NCI-H1694 treated with DMSO at 0.1 percent for 48 hours (cell line): ENCODE measurements around the gene NAP1L4.
A peak's percentile ranks its signal among the peaks of the same experiment; 100 is the strongest.

Source experiments
- DNase-seq: peaks from one replicate; lab custom pipeline; 2025; lab: John Stamatoyannopoulos, UW

Gene NAP1L4, protein sequence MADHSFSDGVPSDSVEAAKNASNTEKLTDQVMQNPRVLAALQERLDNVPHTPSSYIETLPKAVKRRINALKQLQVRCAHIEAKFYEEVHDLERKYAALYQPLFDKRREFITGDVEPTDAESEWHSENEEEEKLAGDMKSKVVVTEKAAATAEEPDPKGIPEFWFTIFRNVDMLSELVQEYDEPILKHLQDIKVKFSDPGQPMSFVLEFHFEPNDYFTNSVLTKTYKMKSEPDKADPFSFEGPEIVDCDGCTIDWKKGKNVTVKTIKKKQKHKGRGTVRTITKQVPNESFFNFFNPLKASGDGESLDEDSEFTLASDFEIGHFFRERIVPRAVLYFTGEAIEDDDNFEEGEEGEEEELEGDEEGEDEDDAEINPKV

GRCh38 chr11:2992234-2992996, at the start of gene NAP1L4:
Gene NAP1L4, minus strand, starts transcription at chr11:2992329. Its CDS starts 13,109 bp downstream, at chr11:2979220.
- DNase-seq = peak; percentile 85

GRCh38 chr11:3040881-3041280, 48.8 kb upstream of the NAP1L4 start:
- DNase-seq = no peak

- no peak for DNase-seq
Observed at GRCh38 chr11:3037945-3038271, 45.8 kb upstream of the NAP1L4 start.

DNA sequence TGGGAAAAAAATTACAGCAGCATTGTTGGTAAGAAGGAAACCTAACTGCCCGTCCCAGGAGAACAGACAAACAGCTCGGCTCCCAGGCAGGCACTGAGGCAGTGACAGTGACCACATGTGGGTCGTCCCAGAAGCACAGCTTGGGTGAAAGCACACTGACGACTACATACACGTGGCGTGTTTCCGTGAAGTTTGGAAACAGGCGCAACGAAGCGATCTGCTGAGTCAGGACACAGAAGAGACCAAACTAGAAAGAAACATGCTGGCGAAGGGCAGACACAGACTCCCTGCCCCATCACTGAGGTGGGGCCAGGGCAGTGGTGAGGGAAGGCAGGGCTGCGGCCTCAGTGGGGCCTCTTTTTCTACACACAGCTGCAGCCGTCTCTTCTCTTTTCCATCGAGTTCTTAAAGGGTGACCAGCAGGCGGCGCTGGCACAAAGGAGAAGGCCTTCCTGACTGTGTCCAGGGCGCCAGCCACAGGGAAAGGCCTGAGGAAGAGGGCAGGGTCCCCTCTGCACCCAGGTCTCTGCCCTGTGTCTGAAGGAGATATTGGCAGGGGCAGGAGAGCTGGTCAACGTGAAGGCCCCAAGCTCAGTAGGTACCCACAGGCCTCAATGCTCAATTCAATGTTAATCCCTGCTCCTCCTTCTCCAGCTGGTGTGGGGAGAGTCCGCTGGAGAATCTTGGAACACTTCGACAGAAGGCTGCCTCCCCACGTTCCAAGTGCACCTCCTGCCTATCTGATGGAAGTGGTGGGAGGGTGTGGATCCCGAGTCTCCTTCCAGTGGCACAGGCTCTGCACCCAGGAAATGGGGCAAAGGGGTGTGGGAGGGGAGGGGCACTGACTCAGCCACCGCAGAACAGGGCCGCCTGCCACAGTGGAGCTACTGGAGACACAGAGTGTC, 45.2 kb upstream of the NAP1L4 start:
- peak; percentile 31 for DNase-seq

DNA sequence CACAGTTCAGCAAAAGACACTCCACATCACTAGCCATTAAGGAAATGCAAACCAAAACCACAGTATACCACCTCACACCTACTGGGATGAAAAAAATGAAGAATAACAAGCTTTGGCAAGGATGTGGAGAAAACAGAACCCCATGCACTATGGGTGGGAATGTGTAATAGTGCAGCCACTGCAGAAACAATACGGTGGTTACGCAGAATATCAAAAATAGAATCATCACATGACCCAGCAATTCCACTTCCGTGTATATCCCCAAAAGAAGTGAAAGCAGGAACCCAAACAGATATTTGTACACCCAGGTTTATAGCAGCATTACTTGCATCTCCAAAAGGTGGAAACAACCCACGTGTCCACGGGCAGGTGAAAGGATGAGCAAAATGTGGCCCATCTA, 44.3 kb upstream of the NAP1L4 start:
- DNase-seq = no peak

DNA sequence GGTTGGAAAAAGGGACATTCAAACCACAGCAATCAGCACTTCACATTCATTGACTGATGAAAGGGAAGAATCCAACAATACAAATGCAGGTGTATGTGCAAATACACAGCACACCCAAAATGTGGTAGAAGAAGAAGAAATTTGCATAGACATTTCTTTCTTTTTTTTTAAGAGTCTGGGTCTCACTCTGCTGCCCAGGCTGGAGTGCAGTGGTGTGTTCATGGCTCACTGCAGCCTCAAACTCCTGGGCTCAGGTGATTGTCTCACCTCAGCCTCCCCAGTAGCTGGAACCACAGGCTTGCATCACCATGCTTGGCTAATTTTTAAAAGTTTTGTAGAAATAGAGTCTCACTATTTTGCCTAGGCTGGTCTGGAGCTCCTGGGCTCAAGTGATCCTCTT, 43.2 kb upstream of the NAP1L4 start:
- DNase-seq = no peak

- DNase-seq = peak; percentile 31
Observed at GRCh38 chr11:3030289-3031070, 38.4 kb upstream of the NAP1L4 start.

- no peak for DNase-seq
Observed at GRCh38 chr11:3028813-3029212, 36.7 kb upstream of the NAP1L4 start.

- no peak for DNase-seq
Observed at GRCh38 chr11:3026803-3027202, 34.7 kb upstream of the NAP1L4 start.

DNA sequence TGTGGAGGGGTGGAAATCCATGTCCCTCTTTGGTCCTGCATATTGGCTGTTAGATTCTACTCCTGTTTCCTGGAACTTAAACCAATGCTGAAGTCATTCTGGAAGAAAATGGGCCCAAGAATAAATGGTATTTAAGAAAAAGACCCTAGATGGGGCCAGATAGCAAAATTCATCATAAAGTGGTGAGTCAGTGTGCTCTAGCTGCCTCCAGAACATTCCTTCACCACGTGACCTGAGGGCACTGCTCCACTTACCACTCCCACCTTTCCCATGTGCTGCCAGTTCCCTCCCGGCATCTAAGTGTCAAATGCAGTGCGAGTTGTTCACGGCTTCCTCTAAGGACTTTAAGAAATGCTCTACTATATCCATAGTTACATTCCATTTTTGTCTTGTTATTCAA, 30.9 kb upstream of the NAP1L4 start:
- DNase-seq = no peak

DNA sequence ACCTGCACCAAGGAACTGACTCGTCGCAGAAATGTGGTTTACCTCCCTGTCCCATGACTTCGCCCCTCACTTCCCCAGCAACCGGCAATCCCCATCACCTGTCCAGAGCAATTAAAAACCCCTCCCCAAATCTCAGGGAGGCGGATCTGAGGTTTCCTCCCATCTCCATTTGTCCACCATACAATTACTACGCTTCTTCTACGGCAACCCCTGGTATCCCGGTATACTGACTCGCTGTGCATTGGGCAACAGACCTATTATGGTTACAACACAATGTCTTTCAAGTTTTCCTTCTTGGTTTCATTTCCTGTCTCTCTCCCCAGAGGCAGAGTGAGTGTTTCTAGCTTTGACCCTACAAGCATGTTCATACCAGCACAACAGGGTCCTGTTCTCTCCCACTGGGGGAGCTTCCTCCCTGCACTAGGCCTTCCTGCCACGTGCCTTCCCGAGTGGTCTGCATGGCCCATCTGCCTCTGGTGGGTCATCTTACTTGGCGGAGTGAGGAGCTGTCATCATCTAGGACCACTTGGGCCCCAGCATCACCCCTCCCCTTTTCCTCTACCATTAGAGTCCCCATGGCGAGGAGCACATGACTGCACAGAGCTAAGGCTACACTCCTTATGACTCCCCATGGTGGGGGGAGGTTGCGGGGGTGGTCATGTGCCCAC, 30.3 kb upstream of the NAP1L4 start:
- no peak for DNase-seq

DNA sequence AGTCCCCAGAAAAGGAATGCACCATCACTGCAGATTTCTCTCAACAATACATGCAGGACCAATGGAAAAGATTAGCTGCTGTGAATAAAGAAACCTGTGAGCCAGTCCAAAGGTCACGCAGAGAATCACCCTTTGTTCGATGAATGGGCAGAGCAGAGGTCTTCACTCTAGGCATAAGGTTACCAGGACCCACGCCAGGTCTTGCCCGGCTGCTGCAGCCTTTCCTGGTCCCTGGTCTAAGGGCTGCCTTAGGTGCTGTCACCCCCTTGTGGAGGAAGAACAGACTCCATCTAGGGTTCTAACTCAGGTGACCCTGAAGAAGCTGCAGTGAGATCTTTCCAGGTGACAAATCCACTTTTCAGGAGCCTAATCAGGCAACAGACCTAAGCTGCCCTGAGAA, 29.0 kb upstream of the NAP1L4 start:
- peak; percentile 16 for DNase-seq

- DNase-seq = no peak
Observed at GRCh38 chr11:3020011-3020410, 27.9 kb upstream of the NAP1L4 start.

- no peak for DNase-seq
Observed at GRCh38 chr11:3018596-3018995, 26.5 kb upstream of the NAP1L4 start.

- no peak for DNase-seq
Observed at GRCh38 chr11:3016861-3017260, 24.7 kb upstream of the NAP1L4 start.

DNA sequence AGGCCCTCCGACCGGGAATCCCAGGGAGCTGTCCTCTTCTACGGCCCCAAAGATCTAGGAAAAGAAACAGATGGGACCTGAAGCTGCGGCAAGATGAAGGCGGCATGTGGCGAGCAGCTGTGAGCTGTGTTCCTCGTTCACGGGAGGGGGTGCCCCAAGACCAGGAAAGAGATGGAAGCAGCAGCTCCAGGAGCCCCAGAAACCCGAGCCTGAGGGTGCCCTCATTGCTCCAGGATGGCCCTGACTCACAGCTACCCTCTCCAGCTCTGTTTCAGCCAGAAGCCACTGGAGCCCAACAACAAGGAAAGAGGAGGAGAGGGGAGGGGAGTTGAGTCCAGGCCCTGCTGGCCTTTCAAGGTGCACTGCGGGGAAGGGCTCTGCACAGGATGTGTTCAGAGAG, 23.7 kb upstream of the NAP1L4 start:
- DNase-seq = no peak

DNA sequence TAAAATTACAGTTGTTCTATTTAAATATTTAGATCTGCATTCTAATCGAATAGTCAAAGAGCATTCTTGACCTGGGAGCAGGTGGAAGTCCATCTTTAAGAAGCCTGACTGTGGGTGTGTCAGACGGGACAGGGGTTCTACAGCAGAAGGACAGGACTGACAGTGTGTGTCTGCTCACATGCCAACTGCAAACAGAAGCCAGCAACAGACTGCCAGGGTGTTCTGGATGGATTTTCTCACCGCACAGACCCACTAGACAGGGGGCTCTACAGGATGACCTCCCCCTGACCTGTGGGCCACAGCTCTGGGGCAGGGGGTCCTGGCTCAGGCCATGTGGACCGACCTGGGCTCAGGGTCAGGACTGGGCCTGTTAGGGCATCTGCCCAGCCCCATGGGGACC, 22.8 kb upstream of the NAP1L4 start:
- no peak for DNase-seq

DNA sequence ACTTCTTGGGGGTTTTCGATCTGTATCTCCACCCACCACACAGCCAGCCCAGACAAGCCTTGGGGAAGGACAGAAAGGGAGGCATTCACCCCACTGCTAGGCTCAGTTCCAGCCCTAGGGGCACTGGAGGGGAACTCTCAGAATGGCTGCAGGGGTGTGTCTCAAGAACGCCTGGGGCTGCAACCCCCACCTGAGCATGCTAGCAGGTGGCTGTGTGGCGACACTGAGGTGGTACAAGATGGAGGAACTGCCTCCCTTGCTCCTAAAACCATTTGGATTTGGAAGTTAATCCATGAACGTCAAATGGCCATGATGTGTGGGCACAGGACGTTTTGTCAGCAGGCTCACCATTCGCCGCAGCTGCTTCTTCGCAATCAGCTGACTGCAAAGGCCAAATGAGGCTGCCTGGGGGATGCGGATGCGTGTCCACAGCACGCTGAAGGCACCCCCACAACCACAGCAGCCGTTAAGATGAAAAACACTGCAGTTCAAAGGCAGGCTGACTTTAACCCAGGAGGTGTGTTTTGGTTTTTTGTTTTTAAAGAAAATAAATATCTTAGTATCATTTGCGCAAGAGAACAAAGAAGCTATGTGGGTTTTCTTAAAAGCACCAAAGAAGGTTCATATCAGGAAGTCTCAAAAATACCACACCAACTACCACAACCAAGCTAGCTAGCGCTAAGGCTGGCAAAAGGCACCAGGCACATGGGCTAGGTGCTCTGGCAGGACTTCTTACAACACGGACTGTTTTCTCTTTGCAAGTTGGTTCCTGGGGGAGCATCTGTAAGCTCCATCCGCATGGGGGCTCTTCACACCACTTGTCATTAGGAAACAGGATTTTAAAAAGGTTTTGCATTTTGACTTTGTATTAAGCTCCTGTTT, 22.2 kb upstream of the NAP1L4 start:
- DNase-seq = no peak

- DNase-seq = no peak
Observed at GRCh38 chr11:3011891-3012885, 20.1 kb upstream of the NAP1L4 start.
